ACC112 (cell line): ENCODE measurements around the gene MAGEH1.

Source experiments
- H2AFZ ChIP-seq: fragments of 200-600 bp; sonication (generic); one replicate; pipeline ENCODE4 v1.6.0; 2017; ENCODE audit warnings: antibody characterized with exemption, low read length; ENCODE audit not compliant: unreplicated experiment
- H3K27ac ChIP-seq: fragments of 200-600 bp; sonication (generic); 2 replicates; pipeline ENCODE4 v1.5.1; 2014; ENCODE audit warnings: low read depth, mild to moderate bottlenecking, antibody characterized with exemption, low read length, moderate library complexity
- H3K27me3 ChIP-seq: fragments of 200-600 bp; sonication (generic); 2 replicates; pipeline ENCODE4 v1.6.1; 2014; ENCODE audit warnings: mild to moderate bottlenecking, antibody characterized with exemption, low read length, moderate library complexity, mixed read lengths; ENCODE audit not compliant: insufficient read depth
- H3K36me3 ChIP-seq: fragments of 200-600 bp; sonication (generic); 2 replicates; pipeline ENCODE4 v1.6.1; 2016; ENCODE audit warnings: mild to moderate bottlenecking, antibody characterized with exemption, low read length, moderate library complexity, mixed read lengths; ENCODE audit not compliant: insufficient read depth
- H3K4me1 ChIP-seq: fragments of 200-600 bp; sonication (generic); one replicate; pipeline ENCODE4 v1.6.1; 2016; ENCODE audit warnings: low read length, mixed read lengths; ENCODE audit not compliant: insufficient read depth, unreplicated experiment, control insufficient read depth
- H3K4me3 ChIP-seq: fragments of 200-600 bp; sonication (generic); 2 replicates; pipeline ENCODE4 v1.5.1; 2014; ENCODE audit warnings: mild to moderate bottlenecking, low read depth, low read length
- H3K79me2 ChIP-seq: fragments of 200-600 bp; sonication (generic); one replicate; pipeline ENCODE4 v1.6.0; 2016; ENCODE audit warnings: low read length; ENCODE audit not compliant: control insufficient read depth, unreplicated experiment, insufficient read depth

MAGEH1 gene

DNA sequence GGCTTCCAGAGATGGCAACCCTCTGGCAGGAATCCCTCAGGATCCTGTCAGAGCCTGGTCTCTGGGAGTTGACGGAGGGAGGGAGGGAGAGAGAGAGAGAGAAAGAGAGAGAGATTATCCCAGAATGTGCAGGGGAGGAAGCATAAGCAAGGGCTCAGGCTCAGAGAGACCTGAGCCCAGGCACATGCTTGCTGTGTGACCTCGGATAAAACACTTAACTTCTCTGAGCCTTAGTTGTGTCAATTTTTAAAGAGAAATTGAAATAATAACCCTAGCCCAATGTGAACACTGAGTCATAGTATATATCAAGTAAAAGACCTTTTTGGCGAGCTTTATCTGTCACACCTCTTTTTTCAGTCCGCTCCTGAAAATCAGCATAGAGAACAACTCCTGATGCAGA is 38.2 kb downstream of the MAGEH1 start:
- H3K79me2 ChIP-seq, result no peaks in the 10 kb centered on the region
- peak overlapping the region; percentile 79 for H3K4me3 ChIP-seq
- H3K4me1 ChIP-seq, result peaks cover 2% of the 10 kb centered on the region
- H3K27ac ChIP-seq, result peak overlapping the region; percentile 53; the same call in 1 of the 2 replicates
- no peaks in the 10 kb centered on the region for H3K36me3 ChIP-seq
- H2AFZ ChIP-seq, result no peak overlapping the region
- no peaks in the 10 kb centered on the region for H3K27me3 ChIP-seq

DNA sequence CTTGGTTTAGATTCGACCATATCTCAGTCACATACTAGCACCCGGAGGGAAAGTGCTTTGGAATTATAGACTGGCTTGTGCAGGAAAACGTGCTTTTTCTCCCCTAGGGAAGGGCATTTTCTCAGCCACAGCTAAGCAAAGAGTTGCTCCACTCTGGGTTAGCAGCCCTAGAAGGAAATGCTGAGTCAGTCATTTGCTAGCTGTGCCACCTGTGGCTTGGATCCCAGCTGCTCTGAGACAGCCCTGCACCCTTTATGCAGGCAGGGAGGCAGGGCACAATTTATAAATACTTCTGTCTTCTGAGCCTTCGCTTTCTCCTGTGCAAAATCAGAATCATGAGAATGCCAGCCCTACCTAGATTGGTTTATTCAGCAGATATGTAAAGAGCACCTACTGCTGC is 39.0 kb downstream of the MAGEH1 start:
- Histone ChIP-seq H2AFZ (no peak overlapping the region), H3K27me3 (no peaks in the 10 kb centered on the region), H3K36me3 (no peaks in the 10 kb centered on the region), H3K4me1 (peaks cover 2% of the 10 kb centered on the region), H3K27ac (no peak overlapping the region), H3K79me2 (no peaks in the 10 kb centered on the region), H3K4me3 (no peak overlapping the region)
